ENCODE results near the gene SP2.

SP2 gene

DNA sequence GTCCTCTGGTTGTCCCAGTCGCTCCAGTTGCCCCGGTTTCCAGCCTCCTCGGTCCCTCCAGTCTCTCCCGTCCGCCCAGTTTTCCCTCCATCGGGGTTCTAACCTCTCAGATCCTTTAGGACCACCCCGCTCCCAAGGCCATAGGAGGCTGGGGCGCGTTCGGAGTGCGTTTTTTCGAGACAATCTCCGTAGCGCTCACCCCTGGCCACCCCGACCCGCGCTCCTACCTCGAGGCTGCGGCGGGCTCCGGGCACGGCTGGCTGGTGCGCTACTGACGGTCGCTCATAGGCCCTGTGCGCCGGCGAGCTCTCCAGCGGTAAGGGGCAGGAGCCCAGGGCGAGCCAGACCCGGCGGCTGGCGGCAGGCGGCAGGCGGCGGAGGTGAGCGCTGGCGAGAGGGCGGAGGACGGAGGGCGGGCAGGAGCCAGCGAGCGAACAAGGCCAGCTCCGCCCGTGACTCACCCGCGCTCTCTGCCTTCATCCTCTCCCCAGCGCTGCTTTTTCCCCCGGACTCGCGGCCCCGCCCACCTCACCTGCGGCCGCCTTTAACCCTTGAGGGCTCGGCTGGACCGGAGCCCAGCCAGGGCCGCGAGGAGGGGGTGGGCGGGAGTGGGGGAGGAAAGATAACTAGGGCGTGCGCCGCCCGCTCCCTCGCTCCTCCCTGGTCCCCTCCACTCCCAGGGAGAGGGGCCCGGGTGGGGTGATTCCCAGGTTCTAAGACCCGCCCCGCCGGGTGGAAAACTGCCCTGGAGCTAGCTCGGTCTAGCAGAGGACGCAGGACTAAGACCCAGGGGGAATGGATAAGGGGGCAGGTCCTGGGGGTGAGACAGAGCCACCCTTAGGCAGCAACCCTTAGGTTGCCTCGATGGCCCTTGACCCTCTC lies 45.1 kb upstream of the SP2 start, which contains the start of gene SP6:
Gene SP6, minus strand, starts transcription at position 472 of the 882 bp plus-strand sequence. CDS start 2,734 bp downstream, outside the sequence.
- Histone ChIP-seq H2BK15ac (replicated peaks; ENCODE audit: low read depth) (no peak within 1 kb of the TSS), H4K8ac (ENCODE audit: low read depth, low read length) (no peak within 1 kb of the TSS), H2BK5ac (ENCODE audit: low read length) (peak within 1 kb of the TSS; percentile 10), H3K36me3 (ENCODE audit: control insufficient read depth, insufficient read depth, low read length) (no peaks in the 10 kb centered on the region), H3K79me1 (ENCODE audit: low read length) (peaks cover 5% of the 10 kb centered on the region), H3K27me3 (ENCODE audit: insufficient read depth, low read length, poor library complexity) (peaks cover 16% of the 10 kb centered on the region), H3K18ac (ENCODE audit: low read length) (peak within 1 kb of the TSS; percentile 18), H2AK5ac (ENCODE audit: low read length) (no peak within 1 kb of the TSS), H3K4me2 (ENCODE audit: low read length) (peak within 1 kb of the TSS; percentile 83), H3K27ac (ENCODE audit: low read depth, low read length) (peak within 1 kb of the TSS; percentile 29), H3K79me2 (ENCODE audit: control insufficient read depth, insufficient read depth, low read length) (peaks cover 11% of the 10 kb centered on the region), H2BK120ac (ENCODE audit: low read depth, low read length) (no peak within 1 kb of the TSS), H4K5ac (ENCODE audit: low read length) (no peak within 1 kb of the TSS), H3K23ac (ENCODE audit: low read length) (peak within 1 kb of the TSS; percentile 95), H3K4ac (ENCODE audit: low read depth, low read length) (no peak within 1 kb of the TSS), H3K4me3 (ENCODE audit: low read length) (peak within 1 kb of the TSS; percentile 56), H3K56ac (ENCODE audit: low read length) (peak within 1 kb of the TSS; percentile 92), H3K4me1 (ENCODE audit: control insufficient read depth, low read depth, low read length) (peaks cover 25% of the 10 kb centered on the region), H3K9ac (ENCODE audit: low read length) (peak within 1 kb of the TSS; percentile 87)
- peak; percentile 96 for DNase-seq
- no CpG with 5 or more reads among the region's 71 CpGs for WGBS (ENCODE audit: extremely low coverage, insufficient coverage, low lambda C conversion rate)

DNA sequence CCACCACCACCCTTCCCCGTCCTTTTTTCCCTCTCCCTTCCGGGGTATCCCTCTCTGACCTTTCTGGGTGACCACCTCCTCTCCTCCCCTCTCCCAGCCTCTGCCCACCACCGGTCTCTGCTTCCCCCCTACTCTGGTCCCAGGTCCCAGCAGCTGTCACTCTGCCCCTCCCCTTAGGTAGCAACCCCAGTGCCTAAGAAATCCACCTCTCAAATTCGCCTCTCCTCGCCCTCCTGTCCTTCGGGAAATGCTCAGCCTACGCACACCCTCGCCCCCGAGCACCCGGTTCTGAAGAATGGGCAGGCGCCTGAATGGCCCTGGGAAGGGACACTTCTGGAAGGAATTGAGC lies 44.3 kb upstream of the SP2 start:
- H3K23ac ChIP-seq (ENCODE audit: low read length), result peak overlapping the region; percentile 7
- peak; percentile 75 for DNase-seq
- peak overlapping the region; percentile 22 for H3K4me3 ChIP-seq (ENCODE audit: low read length)
- H3K79me1 ChIP-seq (ENCODE audit: low read length), result peaks cover 3% of the 10 kb centered on the region
- H2BK15ac ChIP-seq (replicated peaks; ENCODE audit: low read depth), result no peak overlapping the region
- H3K56ac ChIP-seq (ENCODE audit: low read length), result peak overlapping the region; percentile 80
- H3K79me2 ChIP-seq (ENCODE audit: control insufficient read depth, insufficient read depth, low read length), result peaks cover 11% of the 10 kb centered on the region
- H3K27me3 ChIP-seq (ENCODE audit: insufficient read depth, low read length, poor library complexity), result peaks cover 16% of the 10 kb centered on the region
- H4K8ac ChIP-seq (ENCODE audit: low read depth, low read length), result no peak overlapping the region
- WGBS (ENCODE audit: extremely low coverage, insufficient coverage, low lambda C conversion rate), result no CpG with 5 or more reads among the region's 11 CpGs
- no peak overlapping the region for H2AK5ac ChIP-seq (ENCODE audit: low read length)
- H2BK120ac ChIP-seq (ENCODE audit: low read depth, low read length), result no peak overlapping the region
- H3K4ac ChIP-seq (ENCODE audit: low read depth, low read length), result no peak overlapping the region
- H2BK5ac ChIP-seq (ENCODE audit: low read length), result no peak overlapping the region
- peak overlapping the region; percentile 66 for H3K4me2 ChIP-seq (ENCODE audit: low read length)
- H3K18ac ChIP-seq (ENCODE audit: low read length), result peak overlapping the region; percentile 18
- H4K5ac ChIP-seq (ENCODE audit: low read length), result no peak overlapping the region
- H3K36me3 ChIP-seq (ENCODE audit: control insufficient read depth, insufficient read depth, low read length), result no peaks in the 10 kb centered on the region
- H3K27ac ChIP-seq (ENCODE audit: low read depth, low read length), result no peak overlapping the region
- peak overlapping the region; percentile 65 for H3K9ac ChIP-seq (ENCODE audit: low read length)
- peaks cover 26% of the 10 kb centered on the region for H3K4me1 ChIP-seq (ENCODE audit: control insufficient read depth, low read depth, low read length)

DNA sequence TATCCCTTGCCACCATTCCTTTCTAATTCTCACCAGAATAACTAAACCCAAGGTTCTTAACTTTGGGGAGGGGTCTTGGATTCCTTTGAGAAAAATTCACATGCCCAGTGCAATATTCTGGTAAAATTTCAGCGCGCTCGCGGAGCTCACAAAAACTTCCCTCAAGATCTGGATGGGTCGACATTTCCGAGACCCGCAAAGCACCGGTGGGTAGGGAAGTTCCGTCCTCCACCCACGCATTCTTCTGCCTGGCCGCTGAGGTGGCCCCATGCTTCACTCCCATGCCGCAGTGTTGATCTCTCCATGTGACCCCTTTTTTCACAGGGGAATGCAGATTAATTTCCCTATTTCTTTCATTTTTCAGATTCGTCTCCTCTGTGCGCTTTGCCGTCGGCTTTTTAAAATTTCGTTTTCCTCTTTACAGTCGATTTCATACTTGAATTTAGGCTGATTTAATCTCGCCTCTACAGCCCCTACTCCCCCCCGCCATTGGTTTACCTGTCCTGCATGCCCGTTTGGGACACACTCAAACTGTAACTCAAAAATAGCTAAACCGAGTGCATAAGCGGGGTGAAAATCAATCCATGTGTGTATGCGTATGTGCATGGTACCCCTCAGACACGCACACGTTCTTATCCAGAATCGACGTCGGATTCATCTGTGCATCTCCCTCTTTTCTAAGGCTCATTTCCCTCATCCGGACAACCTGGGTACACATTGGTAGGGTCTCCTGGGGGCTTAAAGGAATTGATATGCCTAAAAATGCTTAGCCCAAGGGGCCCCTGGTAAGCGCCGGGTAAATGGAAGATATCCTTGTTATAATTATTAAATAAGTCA lies 43.7 kb upstream of the SP2 start:
- H3K56ac ChIP-seq (ENCODE audit: low read length), result peak overlapping the region; percentile 80
- WGBS (ENCODE audit: extremely low coverage, insufficient coverage, low lambda C conversion rate), result no CpG with 5 or more reads among the region's 32 CpGs
- H2BK15ac ChIP-seq (replicated peaks; ENCODE audit: low read depth), result no peak overlapping the region
- H4K8ac ChIP-seq (ENCODE audit: low read depth, low read length), result no peak overlapping the region
- no peak overlapping the region for H2AK5ac ChIP-seq (ENCODE audit: low read length)
- H2BK120ac ChIP-seq (ENCODE audit: low read depth, low read length), result no peak overlapping the region
- H3K4me1 ChIP-seq (ENCODE audit: control insufficient read depth, low read depth, low read length), result peaks cover 26% of the 10 kb centered on the region
- no peaks in the 10 kb centered on the region for H3K36me3 ChIP-seq (ENCODE audit: control insufficient read depth, insufficient read depth, low read length)
- no peak overlapping the region for H3K4ac ChIP-seq (ENCODE audit: low read depth, low read length)
- peaks cover 11% of the 10 kb centered on the region for H3K79me2 ChIP-seq (ENCODE audit: control insufficient read depth, insufficient read depth, low read length)
- no peak overlapping the region for H3K23ac ChIP-seq (ENCODE audit: low read length)
- no peak overlapping the region for H2BK5ac ChIP-seq (ENCODE audit: low read length)
- H3K79me1 ChIP-seq (ENCODE audit: low read length), result peaks cover 3% of the 10 kb centered on the region
- no peak overlapping the region for H3K27ac ChIP-seq (ENCODE audit: low read depth, low read length)
- H3K4me2 ChIP-seq (ENCODE audit: low read length), result peak overlapping the region; percentile 66
- H4K5ac ChIP-seq (ENCODE audit: low read length), result no peak overlapping the region
- no peak for DNase-seq
- peaks cover 16% of the 10 kb centered on the region for H3K27me3 ChIP-seq (ENCODE audit: insufficient read depth, low read length, poor library complexity)
- H3K18ac ChIP-seq (ENCODE audit: low read length), result peak overlapping the region; percentile 18
- peak overlapping the region; percentile 65 for H3K9ac ChIP-seq (ENCODE audit: low read length)
- peak overlapping the region; percentile 22 for H3K4me3 ChIP-seq (ENCODE audit: low read length)

DNA sequence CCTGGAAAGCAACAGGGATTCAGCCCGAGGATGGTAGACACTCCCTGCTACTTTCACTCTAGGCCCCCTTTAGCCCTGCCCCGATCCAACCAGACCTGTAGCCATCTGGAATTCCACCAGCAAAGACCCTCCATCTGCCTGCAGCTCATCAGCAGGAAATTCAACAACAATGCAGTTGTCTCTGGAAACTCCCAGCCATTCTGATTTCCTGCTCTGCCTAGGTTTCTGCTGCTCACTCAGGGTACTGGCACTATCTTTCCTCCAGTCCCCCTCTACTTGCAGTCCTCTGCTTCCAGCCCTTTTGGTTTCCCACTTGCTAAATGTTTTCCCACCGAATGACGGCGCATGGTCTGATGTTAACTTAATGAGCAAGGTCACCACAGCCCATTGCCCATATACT lies 42.4 kb upstream of the SP2 start:
- no peak overlapping the region for H3K4ac ChIP-seq (ENCODE audit: low read depth, low read length)
- H3K4me3 ChIP-seq (ENCODE audit: low read length), result no peak overlapping the region
- no peak overlapping the region for H4K8ac ChIP-seq (ENCODE audit: low read depth, low read length)
- no peak overlapping the region for H3K23ac ChIP-seq (ENCODE audit: low read length)
- DNase-seq, result no peak
- no peak overlapping the region for H3K18ac ChIP-seq (ENCODE audit: low read length)
- peak overlapping the region; percentile 49 for H3K56ac ChIP-seq (ENCODE audit: low read length)
- H3K79me2 ChIP-seq (ENCODE audit: control insufficient read depth, insufficient read depth, low read length), result peaks cover 9% of the 10 kb centered on the region
- no peak overlapping the region for H2AK5ac ChIP-seq (ENCODE audit: low read length)
- H3K4me2 ChIP-seq (ENCODE audit: low read length), result no peak overlapping the region
- H4K5ac ChIP-seq (ENCODE audit: low read length), result no peak overlapping the region
- H3K4me1 ChIP-seq (ENCODE audit: control insufficient read depth, low read depth, low read length), result peaks cover 30% of the 10 kb centered on the region
- H3K27me3 ChIP-seq (ENCODE audit: insufficient read depth, low read length, poor library complexity), result peaks cover 16% of the 10 kb centered on the region
- no peak overlapping the region for H2BK120ac ChIP-seq (ENCODE audit: low read depth, low read length)
- WGBS (ENCODE audit: extremely low coverage, insufficient coverage, low lambda C conversion rate), result no CpG with 5 or more reads among the region's 5 CpGs
- peak overlapping the region; percentile 2 for H3K9ac ChIP-seq (ENCODE audit: low read length)
- no peak overlapping the region for H3K27ac ChIP-seq (ENCODE audit: low read depth, low read length)
- H3K36me3 ChIP-seq (ENCODE audit: control insufficient read depth, insufficient read depth, low read length), result no peaks in the 10 kb centered on the region
- no peak overlapping the region for H2BK5ac ChIP-seq (ENCODE audit: low read length)
- H2BK15ac ChIP-seq (replicated peaks; ENCODE audit: low read depth), result no peak overlapping the region
- H3K79me1 ChIP-seq (ENCODE audit: low read length), result peaks cover 2% of the 10 kb centered on the region

DNA sequence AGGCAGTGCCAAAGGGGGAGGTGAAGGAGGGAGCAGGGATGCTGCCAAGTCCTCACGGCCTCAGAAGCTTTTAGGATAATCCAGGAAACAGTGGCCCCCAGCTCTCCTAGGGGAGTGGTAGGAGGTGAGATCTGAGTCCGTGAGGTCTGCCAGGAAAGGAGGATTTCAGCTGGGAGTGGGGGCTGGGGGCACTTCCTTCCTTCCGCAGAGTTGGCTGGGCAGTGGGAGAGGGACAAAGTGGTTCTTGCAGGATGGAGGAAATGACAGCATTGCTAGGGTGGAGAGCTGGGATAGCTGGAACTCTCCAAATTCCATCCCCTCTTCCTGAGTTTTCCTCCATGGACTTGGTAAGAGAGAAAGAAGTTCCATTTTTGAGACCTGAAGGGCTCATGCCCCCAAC lies 40.3 kb upstream of the SP2 start:
- H4K8ac ChIP-seq (ENCODE audit: low read depth, low read length), result no peak overlapping the region

More for the DNA sequence above, 40.3 kb upstream of the SP2 start:
- H2BK5ac ChIP-seq (ENCODE audit: low read length), result no peak overlapping the region
- no peaks in the 10 kb centered on the region for H3K36me3 ChIP-seq (ENCODE audit: control insufficient read depth, insufficient read depth, low read length)
- H2BK15ac ChIP-seq (replicated peaks; ENCODE audit: low read depth), result no peak overlapping the region
- H3K4me2 ChIP-seq (ENCODE audit: low read length), result no peak overlapping the region
- H4K5ac ChIP-seq (ENCODE audit: low read length), result no peak overlapping the region
- peaks cover 16% of the 10 kb centered on the region for H3K27me3 ChIP-seq (ENCODE audit: insufficient read depth, low read length, poor library complexity)
- no peak overlapping the region for H3K27ac ChIP-seq (ENCODE audit: low read depth, low read length)
- H3K56ac ChIP-seq (ENCODE audit: low read length), result peak overlapping the region; percentile 49
- no peaks in the 10 kb centered on the region for H3K79me1 ChIP-seq (ENCODE audit: low read length)
- no peak overlapping the region for H3K23ac ChIP-seq (ENCODE audit: low read length)
- no peak overlapping the region for H3K9ac ChIP-seq (ENCODE audit: low read length)
- peaks cover 32% of the 10 kb centered on the region for H3K4me1 ChIP-seq (ENCODE audit: control insufficient read depth, low read depth, low read length)
- DNase-seq, result peak; percentile 67
- H3K79me2 ChIP-seq (ENCODE audit: control insufficient read depth, insufficient read depth, low read length), result no peaks in the 10 kb centered on the region
- WGBS (ENCODE audit: extremely low coverage, insufficient coverage, low lambda C conversion rate), result no CpG with 5 or more reads among the region's 3 CpGs
- no peak overlapping the region for H2BK120ac ChIP-seq (ENCODE audit: low read depth, low read length)
- no peak overlapping the region for H2AK5ac ChIP-seq (ENCODE audit: low read length)
- H3K4me3 ChIP-seq (ENCODE audit: low read length), result no peak overlapping the region
- peak overlapping the region; percentile 28 for H3K18ac ChIP-seq (ENCODE audit: low read length)
- H3K4ac ChIP-seq (ENCODE audit: low read depth, low read length), result no peak overlapping the region

All from mesendoderm (in vitro differentiated cells).